Central memory CD8-positive, alpha-beta T cell (primary cell): ENCODE measurements around the gene PRR15L.
"Not testable (repeated sequence)": the region's sequence is repeated elsewhere in the genome, so short reads cannot be mapped to it uniquely, and the experiment has no call there.

Experiments
- ATAC-seq: fragments of 150-1000 bp; cut with Tn5 transposase; replicated peaks from 2 replicates; pipeline ENCODE4 v1.10.0; 2022; ENCODE audit warnings: mild to moderate bottlenecking, moderate FRiP score, moderate number of reproducible peaks; ENCODE audit not compliant: poor library complexity, severe bottlenecking; ENCODE audit errors: extremely low read depth
- DNase-seq, 2 donors: peaks; one replicate each; pipeline ENCODE4 v3.0.0; 2021; ENCODE audit warnings: low spot score in 2 of 2
- H3K27ac Mint-ChIP-seq: one replicate; pipeline ENCODE4 v1.8.0; 2022; ENCODE audit warnings: low read depth, mild to moderate bottlenecking, moderate library complexity, mixed read lengths
- H3K27me3 Mint-ChIP-seq: one replicate; pipeline ENCODE4 v1.8.0; 2022; ENCODE audit warnings: mixed read lengths
- H3K36me3 Mint-ChIP-seq: one replicate; pipeline ENCODE4 v1.8.0; 2022; ENCODE audit warnings: mild to moderate bottlenecking, moderate library complexity, mixed read lengths; ENCODE audit not compliant: insufficient read depth
- H3K4me1 Mint-ChIP-seq: one replicate; pipeline ENCODE4 v1.8.0; 2022; ENCODE audit warnings: mixed read lengths
- H3K4me3 Mint-ChIP-seq: one replicate; pipeline ENCODE4 v1.8.0; 2022; ENCODE audit warnings: mild to moderate bottlenecking, moderate library complexity, mixed read lengths
- H3K9me3 Mint-ChIP-seq: one replicate; pipeline ENCODE4 v1.8.0; 2022; ENCODE audit warnings: mixed read lengths

Gene PRR15L, protein sequence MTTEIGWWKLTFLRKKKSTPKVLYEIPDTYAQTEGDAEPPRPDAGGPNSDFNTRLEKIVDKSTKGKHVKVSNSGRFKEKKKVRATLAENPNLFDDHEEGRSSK

DNA sequence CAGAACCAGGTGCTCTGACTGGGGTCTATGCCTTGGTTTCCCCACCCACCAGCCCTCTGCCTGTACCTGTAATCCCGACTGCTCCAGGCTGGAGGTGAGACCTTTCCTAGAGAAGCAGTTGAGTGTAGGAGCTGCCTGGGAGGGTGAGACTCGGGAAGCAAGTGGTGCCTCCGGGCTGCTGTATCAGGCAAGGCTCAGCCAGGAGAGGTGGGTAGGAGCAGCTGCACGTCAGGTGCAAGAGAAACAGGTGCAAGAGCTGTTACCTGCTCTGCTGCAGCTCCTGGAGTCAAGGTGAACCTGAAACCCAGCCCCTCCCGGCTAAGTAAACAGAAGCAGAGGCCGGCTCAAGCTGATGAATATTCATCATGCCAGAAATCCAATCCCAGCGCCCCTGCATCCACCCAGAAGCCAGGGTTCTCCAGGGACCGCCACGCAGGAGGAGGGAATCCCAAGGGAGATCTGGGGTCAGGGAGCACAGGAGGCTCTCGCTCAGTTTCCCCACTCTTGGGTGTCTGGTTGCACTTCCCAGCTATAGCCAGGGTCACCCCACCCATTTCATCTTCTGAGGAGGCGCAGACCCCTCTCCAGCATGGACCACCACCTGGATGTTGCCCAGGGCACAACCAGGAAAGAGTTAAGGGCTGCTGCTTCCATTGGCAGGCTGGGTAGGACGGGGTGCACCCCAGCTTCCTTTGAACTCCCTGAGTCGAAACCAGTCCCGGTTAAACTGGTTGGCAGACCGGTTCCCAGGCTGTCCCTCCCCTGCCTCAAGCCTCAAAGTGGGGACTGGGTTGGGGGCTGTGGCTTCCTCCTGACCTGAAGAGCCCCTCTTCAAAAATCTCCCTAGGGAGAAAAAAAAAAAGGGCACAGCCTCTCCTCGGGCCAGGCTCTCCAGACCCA, at the start of gene PRR15L:
TSS of gene PRR15L (minus strand) at position 293 of the 900 bp plus-strand sequence. CDS start 4,649 bp downstream, outside the sequence.
- Mint-ChIP-seq H3K27ac (no peak within 1 kb of the TSS), H3K4me3 (no peak within 1 kb of the TSS), H3K27me3 (no peaks in the 10 kb centered on the region), H3K9me3 (no peaks in the 10 kb centered on the region), H3K36me3 (no peaks in the 10 kb centered on the region), H3K4me1 (no peaks in the 10 kb centered on the region)
- DNase-seq: no peak
- no peak for ATAC-seq

DNA sequence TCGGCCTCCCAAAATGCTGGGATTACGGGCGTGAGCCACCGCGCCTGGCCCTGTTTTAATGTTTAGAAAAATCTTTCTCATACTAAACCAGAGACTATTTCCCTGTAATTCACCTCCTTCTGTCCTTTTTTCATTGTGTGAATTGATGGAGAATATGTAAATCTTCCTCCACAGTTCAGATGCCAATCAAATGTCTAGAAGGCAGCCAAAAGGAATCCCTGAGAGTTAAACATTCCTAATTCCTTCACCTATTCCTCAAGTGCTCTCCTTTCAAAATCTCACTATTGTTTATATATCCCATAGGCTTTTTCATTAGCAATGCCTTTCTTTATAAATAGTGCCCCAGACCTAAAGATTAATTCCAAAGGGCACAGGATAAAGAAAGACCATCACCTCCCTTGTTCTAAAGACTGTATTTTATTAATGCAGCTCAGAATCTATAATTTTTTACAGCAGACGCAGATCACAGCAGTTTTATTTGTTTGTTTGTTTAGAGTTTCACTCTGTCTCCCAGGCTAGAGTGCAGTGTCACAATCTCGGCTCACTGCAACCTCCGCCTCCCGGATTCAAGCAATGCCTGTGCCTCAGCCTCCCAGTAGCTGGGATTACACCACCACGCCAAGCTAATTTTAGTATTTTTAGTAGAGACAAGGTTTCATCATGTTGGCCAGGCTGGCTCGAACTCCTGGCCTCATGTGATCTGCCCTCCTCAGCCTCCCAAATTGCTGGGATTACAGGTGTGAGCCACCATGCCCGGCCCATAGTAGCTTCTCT, 49.4 kb upstream of the PRR15L start:
- Mint-ChIP-seq H3K27ac (no peak overlapping the region), H3K4me3 (no peak overlapping the region), H3K27me3 (peaks cover 71% of the 10 kb centered on the region), H3K9me3 (no peaks in the 10 kb centered on the region), H3K36me3 (peaks cover 1% of the 10 kb centered on the region), H3K4me1 (peaks cover 6% of the 10 kb centered on the region)
- DNase-seq (no peak), ATAC-seq (no peak)

DNA sequence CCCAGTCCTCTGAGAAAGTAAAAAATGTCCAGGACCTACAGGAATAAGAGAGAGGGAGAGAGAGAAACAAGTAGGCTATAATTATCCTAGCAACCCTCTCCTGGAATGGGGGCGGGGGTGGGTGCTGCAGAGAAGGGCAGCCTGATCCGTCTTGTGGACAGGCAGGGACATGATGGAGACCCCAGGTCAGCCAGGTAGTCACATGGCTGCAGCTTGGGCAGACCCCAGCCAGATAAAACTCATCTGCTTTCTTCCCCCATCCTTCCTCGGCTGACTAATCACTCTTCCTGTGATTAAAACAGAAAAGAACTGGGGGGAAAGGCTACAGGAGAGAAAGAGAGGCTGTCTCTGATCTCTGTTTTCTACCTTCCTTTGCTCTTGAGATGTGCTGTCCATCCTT, 47.3 kb upstream of the PRR15L start:
- ATAC-seq (no peak), DNase-seq (no peak)
- Mint-ChIP-seq H3K4me3 (no peak overlapping the region), H3K9me3 (no peaks in the 10 kb centered on the region), H3K4me1 (no peaks in the 10 kb centered on the region), H3K27me3 (peaks cover 49% of the 10 kb centered on the region), H3K27ac (no peak overlapping the region), H3K36me3 (no peaks in the 10 kb centered on the region)

DNA sequence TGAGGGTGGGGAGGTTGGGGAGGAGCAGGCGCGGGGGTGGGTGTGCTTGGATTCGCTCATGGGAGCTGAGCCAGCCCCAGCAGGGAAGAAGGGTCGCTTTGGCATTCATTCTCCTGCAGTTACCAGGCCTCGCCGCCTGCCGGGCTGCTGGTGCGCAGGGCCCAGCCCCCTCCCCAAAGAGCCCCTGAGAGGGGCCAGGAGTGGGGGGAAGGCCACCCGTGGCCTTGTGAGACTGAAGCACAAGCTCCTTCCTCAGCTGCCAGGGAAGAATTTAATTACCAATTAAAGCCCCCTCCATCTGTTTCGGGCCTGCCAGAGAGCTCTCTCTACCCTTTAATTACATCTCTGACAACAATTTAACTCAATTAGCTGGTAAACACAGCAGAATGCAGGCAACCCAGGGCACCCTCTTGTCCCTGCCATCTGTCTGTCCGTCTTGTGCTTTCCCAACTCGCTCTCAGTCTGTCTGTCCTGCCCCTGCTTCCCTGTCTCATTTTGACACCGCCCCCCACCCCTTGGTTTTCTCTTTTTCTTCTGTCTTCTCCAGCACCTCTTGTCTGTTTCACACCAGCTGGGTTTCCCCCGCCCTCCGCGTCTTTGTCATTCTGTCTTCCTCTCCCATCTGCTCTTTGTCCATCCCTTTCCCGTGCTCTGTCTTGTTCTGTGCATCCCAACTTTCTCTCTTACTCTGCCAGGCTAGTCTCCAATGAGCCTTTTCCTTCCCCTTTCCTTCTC, 45.9 kb upstream of the PRR15L start:
- Mint-ChIP-seq H3K36me3 (no peaks in the 10 kb centered on the region), H3K9me3 (no peaks in the 10 kb centered on the region), H3K27ac (no peak overlapping the region), H3K27me3 (peaks cover 42% of the 10 kb centered on the region), H3K4me3 (no peak overlapping the region), H3K4me1 (no peaks in the 10 kb centered on the region)
- DNase-seq: no peak
- no peak for ATAC-seq

DNA sequence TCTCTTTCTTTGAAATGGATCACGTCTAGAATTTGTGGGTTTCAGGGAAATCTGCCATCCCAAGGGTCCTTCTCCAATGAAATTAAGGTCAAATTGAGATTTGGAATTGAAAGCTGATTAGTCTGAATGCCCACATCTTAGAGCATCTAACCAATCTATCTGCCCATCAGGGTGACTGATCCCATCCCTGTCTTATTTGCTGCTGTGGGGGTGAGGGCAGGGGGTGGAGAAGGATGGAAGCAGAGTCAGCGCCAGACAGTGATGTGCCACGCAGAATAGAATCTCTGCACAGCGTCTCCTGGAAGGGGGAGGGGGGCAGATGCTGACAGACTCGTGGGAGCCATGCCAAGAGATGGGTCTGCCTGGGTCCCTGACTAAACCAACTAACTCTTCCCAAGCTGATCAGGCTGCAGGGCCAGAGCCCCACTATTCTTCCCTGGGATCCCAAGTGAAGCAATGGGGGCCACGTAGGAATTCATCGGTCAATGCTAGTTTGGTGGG, 45.3 kb upstream of the PRR15L start:
- ATAC-seq: no peak
- Mint-ChIP-seq H3K36me3 (no peaks in the 10 kb centered on the region), H3K27me3 (peaks cover 42% of the 10 kb centered on the region), H3K4me3 (no peak overlapping the region), H3K4me1 (no peaks in the 10 kb centered on the region), H3K27ac (no peak overlapping the region), H3K9me3 (no peaks in the 10 kb centered on the region)
- no peak for DNase-seq

DNA sequence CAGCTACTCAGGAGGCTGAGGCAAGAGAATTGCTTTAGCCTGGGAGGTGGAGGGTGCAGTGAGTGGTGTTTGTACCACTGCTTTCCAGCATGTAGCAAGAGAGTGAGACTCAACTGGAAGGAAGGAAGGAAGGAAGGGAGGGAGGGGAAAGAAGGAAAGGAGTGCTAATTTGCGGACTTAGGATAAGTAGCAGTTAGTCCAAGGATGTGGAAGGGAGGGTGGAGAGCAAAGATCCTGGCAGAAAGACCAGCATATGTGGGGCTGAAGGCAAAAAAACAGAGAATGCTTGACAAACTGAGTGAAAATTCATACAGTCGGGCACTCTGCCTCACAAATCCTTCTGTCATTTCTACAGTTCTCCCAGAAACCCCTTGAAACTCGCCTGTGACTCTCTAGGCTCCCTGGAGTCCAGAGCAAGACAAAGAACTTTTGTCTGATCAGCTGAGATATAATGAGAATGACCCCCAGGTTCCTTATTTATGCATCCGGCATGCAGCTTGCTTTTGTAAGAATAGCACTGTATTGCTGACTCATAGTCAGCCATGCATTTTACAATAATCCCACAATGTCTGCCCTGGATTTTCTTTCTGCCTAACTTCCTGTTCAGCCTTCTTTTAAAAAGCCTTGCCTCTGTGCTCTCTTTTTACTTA, 44.7 kb upstream of the PRR15L start:
- Mint-ChIP-seq H3K27me3 (peaks cover 46% of the 10 kb centered on the region), H3K9me3 (no peaks in the 10 kb centered on the region), H3K4me1 (no peaks in the 10 kb centered on the region), H3K4me3 (no peak overlapping the region), H3K36me3 (no peaks in the 10 kb centered on the region), H3K27ac (no peak overlapping the region)
- DNase-seq (no peak), ATAC-seq (no peak)

DNA sequence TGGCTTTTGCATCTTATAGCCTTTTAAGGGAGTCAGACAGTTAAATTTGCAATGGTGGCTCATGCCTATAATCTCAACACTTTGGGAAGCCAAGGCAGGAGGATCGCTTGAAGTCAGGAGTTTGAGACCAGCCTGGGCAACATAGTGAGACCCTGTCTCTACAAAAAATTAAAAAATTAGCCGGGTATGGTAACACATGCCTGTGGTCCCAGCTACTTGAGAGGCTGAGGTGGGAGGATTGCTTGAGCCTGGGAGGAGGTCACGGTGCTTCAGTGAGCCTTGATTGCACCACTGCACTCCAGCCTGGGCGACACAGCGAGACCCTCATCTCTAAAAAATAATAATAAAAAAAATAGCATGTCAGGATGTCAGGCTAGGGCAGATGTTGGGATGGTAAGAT, 44.0 kb upstream of the PRR15L start:
- not testable (repeated sequence) for ATAC-seq, H3K4me1 Mint-ChIP-seq, H3K27ac Mint-ChIP-seq, H3K4me3 Mint-ChIP-seq, H3K36me3 Mint-ChIP-seq, DNase-seq, H3K9me3 Mint-ChIP-seq
- peaks cover 40% of the 10 kb centered on the region for H3K27me3 Mint-ChIP-seq

DNA sequence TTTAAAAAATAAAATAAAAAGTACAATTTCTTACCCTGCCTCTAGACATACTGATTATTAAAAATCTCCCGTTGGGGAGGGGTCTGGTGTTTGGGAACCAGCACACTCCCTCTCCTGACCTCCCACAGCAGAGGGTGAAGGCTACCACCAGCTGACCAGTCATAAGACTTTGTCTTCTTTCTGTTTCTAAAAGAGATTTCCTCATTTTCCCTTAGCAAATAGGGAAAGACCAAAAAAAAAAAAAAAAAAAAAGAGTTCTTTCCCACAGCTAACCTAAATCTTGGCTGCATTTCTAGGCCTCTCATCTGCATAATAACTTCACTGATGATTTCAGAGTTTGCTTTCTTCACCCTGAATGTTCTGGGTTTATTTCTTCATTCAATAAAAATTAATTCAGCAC, 43.5 kb upstream of the PRR15L start:
- Mint-ChIP-seq H3K27ac (no peak overlapping the region), H3K4me1 (no peaks in the 10 kb centered on the region), H3K4me3 (no peak overlapping the region), H3K9me3 (no peaks in the 10 kb centered on the region), H3K36me3 (no peaks in the 10 kb centered on the region), H3K27me3 (peaks cover 40% of the 10 kb centered on the region)
- ATAC-seq (no peak), DNase-seq (no peak)

DNA sequence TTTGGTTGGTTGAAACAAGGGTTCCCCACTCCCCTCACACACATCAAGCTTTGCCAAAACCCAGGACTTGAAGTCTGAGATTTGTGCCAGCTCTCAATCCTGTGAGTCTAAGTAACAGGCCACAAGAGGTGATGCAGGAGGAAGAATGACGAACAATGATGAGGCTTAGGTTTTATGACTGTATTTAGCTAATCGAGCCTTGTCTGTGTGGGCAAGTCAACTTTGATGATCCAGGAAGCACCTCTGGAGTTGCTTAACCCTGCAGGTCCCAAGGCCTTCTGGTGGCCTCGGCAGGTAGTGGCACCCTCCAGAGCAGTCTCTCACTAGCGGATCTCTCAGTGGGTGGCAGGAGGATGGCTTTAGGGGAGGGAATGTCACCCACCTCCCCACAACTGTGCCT, 41.9 kb upstream of the PRR15L start:
- Mint-ChIP-seq H3K27me3 (peaks cover 42% of the 10 kb centered on the region), H3K27ac (no peak overlapping the region), H3K4me3 (no peak overlapping the region), H3K4me1 (no peaks in the 10 kb centered on the region), H3K36me3 (no peaks in the 10 kb centered on the region), H3K9me3 (no peaks in the 10 kb centered on the region)
- DNase-seq (no peak), ATAC-seq (no peak)

DNA sequence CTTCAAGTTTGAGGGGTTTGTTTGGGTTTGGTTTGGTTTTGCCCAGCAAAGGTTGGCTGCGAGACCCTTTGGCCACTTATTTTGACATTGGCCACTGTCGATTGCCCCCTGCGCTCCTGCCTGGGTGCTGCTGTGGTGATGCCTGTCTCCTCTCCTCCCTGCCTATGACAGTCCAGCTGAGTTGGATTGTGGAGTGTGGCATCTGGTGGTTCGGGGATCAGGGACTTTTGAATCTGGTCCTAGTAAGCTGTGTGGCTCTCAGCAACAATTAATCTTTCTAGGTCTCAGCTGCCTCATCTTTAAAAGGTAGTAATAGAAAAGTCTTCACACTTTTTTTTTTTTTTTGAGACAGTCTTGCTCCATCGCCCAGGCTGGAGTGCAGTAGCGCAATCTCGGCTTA, 40.4 kb upstream of the PRR15L start:
- no peaks in the 10 kb centered on the region for H3K36me3 Mint-ChIP-seq
- DNase-seq (no peak), ATAC-seq (no peak)
- no peak overlapping the region for H3K27ac Mint-ChIP-seq
- no peaks in the 10 kb centered on the region for H3K9me3 Mint-ChIP-seq
- peaks cover 26% of the 10 kb centered on the region for H3K27me3 Mint-ChIP-seq
- H3K4me1 Mint-ChIP-seq: no peaks in the 10 kb centered on the region
- H3K4me3 Mint-ChIP-seq: no peak overlapping the region

DNA sequence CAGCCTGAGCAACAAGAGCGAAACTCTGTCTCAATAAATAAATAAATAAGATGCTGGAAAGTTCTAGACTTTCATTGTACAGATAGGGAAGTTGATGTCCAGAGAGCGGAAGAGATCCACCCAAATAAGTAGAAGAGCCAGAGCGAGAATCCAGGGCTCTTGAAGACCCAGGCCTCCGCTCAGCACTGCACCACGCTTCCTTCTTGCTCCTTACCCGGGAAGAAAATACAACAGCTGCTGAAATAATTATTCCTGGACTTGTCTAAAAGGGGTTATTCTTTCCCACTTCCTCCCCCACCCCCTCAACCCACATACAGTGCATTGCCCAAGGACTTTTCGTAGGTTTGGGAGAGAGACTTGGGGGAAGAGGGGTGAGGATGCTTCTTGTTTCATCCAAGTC, 39.9 kb upstream of the PRR15L start:
- Mint-ChIP-seq H3K36me3 (no peaks in the 10 kb centered on the region), H3K9me3 (no peaks in the 10 kb centered on the region), H3K4me1 (no peaks in the 10 kb centered on the region), H3K27ac (no peak overlapping the region), H3K4me3 (no peak overlapping the region), H3K27me3 (peaks cover 22% of the 10 kb centered on the region)
- DNase-seq (no peak), ATAC-seq (no peak)

DNA sequence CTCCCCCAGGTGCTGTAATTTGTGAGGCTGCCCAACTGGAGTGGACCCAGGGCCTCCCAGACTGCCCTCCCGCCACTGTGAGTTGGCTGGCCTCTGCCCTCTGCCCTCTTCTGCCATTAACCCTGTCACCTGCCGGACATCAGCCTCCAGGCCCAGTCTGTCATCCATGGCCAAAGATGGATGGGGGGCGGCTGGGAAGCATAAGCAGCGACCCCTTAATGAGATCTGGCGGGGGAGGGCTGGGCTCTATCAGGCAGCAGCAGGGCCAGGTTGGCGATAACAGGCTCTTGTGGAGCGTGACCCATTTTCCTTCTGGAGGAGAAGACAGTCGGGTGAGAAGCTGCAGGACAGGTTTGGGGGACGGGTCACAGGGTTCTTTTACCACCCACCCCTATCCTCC, 38.5 kb upstream of the PRR15L start:
- Mint-ChIP-seq H3K27ac (no peak overlapping the region), H3K4me1 (no peaks in the 10 kb centered on the region), H3K9me3 (no peaks in the 10 kb centered on the region), H3K27me3 (peaks cover 18% of the 10 kb centered on the region), H3K36me3 (no peaks in the 10 kb centered on the region), H3K4me3 (no peak overlapping the region)
- ATAC-seq (no peak), DNase-seq (no peak)
